Measurements from ENCODE around the gene BMPR1A. TPM values are rescaled to one million over a fixed set of nuclear protein-coding genes. Genes with fewer than 3 reads are reported as not detected.
A peak's percentile ranks its signal among the peaks of the same experiment; 100 is the strongest.

Gene BMPR1A
- total RNA-seq, 2 donors from 2014 or later = 46.2 to 56.8 TPM

DNA sequence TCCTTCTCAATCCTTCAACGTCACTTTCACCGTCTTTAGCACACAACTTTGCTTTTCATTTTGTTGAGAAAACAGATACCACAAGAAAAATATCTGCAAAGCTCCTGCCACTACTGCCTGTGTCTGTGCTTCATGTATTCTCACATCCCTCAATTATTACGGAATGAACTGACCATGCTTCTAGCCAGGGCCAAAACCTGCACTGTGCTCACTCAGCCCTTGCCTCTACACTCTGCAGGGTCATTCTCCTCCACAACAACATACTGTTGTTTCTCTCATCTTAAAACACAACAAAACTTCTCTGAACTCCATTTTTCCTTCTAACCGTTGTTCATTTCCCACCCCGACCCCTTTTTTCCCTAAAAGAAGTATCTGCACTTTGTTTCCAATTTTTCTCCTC is 29.5 kb downstream of the BMPR1A start:
- DNase-seq (no peak), ATAC-seq (peak; percentile 34 to 55)
- intact Hi-C loops (cut with DNase I) = no loop called here

DNA sequence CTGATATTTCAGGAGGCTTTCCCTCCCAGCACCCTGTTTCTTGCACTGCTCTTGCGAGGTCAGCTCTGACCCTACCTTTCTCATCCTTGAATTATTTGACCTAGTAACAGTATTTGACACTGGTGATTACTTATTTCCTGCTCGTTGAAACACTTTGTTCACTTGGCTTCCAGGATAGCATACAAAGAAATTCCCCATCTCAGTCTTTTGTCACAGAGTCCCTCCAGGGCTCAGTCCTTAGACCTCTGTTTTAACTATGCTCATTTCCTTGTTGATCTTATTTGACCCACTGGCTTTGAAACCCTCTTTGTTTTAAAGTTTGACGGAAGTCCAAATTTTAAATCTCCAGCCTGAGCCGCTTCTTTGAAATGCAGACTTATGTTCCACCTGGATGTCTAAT is 29.9 kb downstream of the BMPR1A start:
- DNase-seq (no peak), ATAC-seq (peak in 1 of 2 donors; percentile 16)
- intact Hi-C loops (cut with DNase I) = no loop called here

- intact Hi-C loops (cut with DNase I) = no loop called here
- no peak for DNase-seq
- ATAC-seq = no peak
Measured at GRCh38 chr10:86790394-86790793, 34.0 kb downstream of the BMPR1A start.

GRCh38 chr10:86792461-86793167 is 36.2 kb downstream of the BMPR1A start:
- DNase-seq (no peak), ATAC-seq (no peak)
- intact Hi-C loops (cut with DNase I) = no loop called here

- ATAC-seq (no peak), DNase-seq (no peak)
- intact Hi-C loops (cut with DNase I) = no loop called here
Measured at GRCh38 chr10:86793696-86794095, 37.3 kb downstream of the BMPR1A start.

- DNase-seq = no peak
- intact Hi-C loops (cut with DNase I) = no loop called here
- peak; percentile 68 to 85 for ATAC-seq
Measured at GRCh38 chr10:86795353-86795752, 38.9 kb downstream of the BMPR1A start.

DNA sequence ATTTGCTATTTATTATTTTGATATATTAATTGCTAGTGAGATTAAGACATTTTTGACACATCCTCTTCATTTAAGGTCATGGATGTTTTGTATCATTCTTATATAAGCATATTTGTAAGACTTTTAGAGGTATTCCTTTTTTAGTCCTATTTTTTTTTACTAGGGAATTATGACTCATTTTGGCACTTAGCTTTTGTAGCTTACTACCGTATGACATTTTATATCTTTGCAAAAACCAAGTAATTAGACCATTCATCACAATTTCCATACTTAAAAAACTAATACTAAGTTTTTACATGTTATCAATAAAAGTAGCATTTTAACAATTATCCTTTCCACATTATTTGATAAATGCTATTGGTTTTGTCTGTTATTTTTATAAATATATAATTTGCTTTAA is 41.6 kb downstream of the BMPR1A start:
- ATAC-seq (no peak), DNase-seq (no peak)
- intact Hi-C loops (cut with DNase I) = no loop called here

GRCh38 chr10:86798611-86799010 is 42.2 kb downstream of the BMPR1A start:
- ATAC-seq = peak in 1 of 2 donors; percentile 40
- intact Hi-C loops (cut with DNase I) = no loop called here
- DNase-seq = no peak

GRCh38 chr10:86799188-86799845 is 42.9 kb downstream of the BMPR1A start:
- no peak for ATAC-seq
- no peak for DNase-seq
- intact Hi-C loops (cut with DNase I) = no loop called here

DNA sequence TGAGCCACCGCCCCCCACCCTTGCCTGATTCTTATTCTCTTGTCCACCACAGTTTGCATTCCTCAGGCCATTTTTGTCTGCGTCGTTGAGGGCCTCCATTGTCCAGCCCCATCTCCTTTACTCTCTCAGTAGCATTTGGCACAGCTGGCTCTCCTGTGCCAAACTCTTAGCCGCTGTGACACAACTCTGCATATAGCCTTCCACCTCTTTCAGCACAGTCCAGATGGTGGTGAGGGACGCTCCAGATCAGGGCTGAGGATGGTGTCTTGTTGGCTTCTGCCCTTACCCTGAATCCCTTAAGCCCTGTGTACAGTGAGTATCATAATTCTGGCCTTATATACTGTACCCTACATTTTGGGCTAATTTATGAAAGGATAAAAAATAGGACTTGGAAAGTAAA is 45.6 kb downstream of the BMPR1A start:
- intact Hi-C loops (cut with DNase I) = no loop called here
- DNase-seq (no peak), ATAC-seq (peak in 1 of 2 donors; percentile 28)

- intact Hi-C loops (cut with DNase I) = no loop called here
- ATAC-seq (no peak), DNase-seq (no peak)
Measured at GRCh38 chr10:86802473-86803108, 46.2 kb downstream of the BMPR1A start.

GRCh38 chr10:86803156-86803555 is 46.7 kb downstream of the BMPR1A start:
- ATAC-seq (no peak), DNase-seq (no peak)
- intact Hi-C loops (cut with DNase I) = no loop called here

GRCh38 chr10:86804805-86805204 is 48.4 kb downstream of the BMPR1A start:
- ATAC-seq = no peak
- intact Hi-C loops (cut with DNase I) = no loop called here
- DNase-seq = no peak

DNA sequence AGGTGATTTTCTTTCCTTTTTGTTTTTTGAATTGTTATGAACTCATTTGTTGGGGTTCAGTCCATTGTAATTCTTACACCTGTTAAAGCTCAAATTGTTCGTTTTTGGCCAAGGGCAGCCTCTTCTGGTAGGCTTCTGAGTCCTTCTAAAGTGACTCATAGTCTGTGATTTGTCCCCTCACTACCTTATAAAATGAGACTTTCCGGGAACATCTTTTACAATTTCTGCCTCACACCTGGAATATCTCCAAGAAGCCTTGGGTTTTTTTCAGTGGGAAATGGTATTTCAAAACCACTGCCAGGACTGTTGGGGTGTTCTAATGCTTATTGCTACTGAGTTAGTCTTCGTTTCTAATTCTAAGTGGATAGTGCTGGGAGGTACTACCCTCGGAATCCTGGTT is 56.7 kb downstream of the BMPR1A start:
- no peak for ATAC-seq
- DNase-seq = no peak

DNA sequence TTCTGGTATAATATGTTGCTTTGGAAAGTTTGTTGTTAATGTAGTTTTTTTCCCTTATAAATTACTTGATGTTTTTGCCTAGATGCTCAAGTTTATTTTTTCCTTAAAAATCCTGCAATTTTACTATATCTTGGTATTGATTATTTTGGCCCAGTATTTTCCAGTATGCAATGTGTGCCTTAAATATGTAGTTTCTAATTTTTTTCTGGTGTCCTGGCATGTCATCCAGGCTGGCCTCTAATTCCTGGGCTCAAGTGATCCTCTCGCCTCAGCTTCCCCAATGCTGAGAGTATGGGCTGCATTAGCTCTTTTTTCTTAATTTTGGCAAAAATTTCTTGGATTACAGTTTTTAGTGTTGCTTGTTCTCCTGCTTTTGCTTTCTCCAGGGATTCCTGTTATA is 57.6 kb downstream of the BMPR1A start:
- no peak for DNase-seq
- ATAC-seq = no peak
- intact Hi-C loops (cut with DNase I) = no loop called here

More for the DNA sequence above, 56.7 kb downstream of the BMPR1A start:
- intact Hi-C loops (cut with DNase I) = no loop called here

DNA sequence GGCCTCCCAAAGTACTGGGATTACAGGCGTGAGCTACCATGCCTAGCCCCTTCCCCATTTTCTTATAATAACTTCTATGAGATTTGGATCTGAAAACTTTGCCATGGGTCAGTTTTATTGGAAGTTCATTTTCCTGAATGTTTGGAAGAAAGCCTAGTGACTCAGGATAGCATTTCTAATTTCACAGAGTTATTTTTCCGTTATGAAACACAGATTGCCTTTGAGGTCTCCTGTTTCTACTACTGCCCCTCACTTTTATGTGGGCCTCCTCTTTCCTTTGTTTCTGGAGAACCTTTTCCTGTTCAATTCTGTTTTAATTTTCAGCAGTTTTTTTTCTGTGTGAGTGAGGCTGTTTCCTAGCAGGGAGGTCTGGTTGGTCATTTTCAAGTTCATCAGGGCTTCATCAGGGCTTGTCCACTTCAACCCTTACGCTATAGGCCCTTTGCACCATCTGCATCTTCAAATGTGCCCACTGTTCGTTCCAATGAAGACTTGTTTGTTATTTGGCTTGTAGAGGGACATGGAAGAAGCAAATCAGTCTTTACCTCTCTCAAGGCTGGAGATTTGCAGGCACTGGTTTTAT is 58.7 kb downstream of the BMPR1A start:
- no peak for DNase-seq
- intact Hi-C loops (cut with DNase I) = no loop called here
- ATAC-seq = peak in 1 of 2 donors; percentile 23

- intact Hi-C loops (cut with DNase I) = no loop called here
- ATAC-seq (no peak), DNase-seq (no peak)
Measured at GRCh38 chr10:86815640-86816039, 59.2 kb downstream of the BMPR1A start.

GRCh38 chr10:86817246-86817645 is 60.8 kb downstream of the BMPR1A start:
- no peak for DNase-seq
- no peak for ATAC-seq
- intact Hi-C loops (cut with DNase I) = no loop called here

DNA sequence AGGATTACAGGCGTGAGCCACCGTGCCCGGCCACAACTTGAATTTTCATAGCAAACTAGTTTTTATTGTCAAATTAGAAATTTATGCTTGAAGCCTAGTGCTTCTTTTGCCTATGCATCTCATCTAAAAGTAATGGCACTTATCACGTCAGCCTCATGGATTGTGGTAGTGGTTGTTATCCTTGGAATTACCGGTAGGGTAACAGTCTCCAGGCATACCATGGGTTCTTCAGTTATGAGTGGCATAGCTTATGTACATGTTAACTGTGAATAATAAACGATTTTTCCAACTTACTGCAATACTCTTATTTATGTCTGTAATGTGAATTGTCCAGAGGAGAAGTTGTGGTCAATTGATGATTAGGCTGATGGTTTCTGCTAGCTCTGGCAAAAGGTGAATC is 63.1 kb downstream of the BMPR1A start:
- intact Hi-C loops (cut with DNase I) = no loop called here
- ATAC-seq (no peak), DNase-seq (no peak)

- ATAC-seq = no peak
- no peak for DNase-seq
- intact Hi-C loops (cut with DNase I) = no loop called here
Measured at GRCh38 chr10:86820509-86820908, 64.1 kb downstream of the BMPR1A start.
